CD4-positive, alpha-beta T cell (primary cell): Measurements from ENCODE around the gene ARL13B. TPM values are rescaled to one million over a fixed set of nuclear protein-coding genes. Genes with fewer than 3 reads are reported as not detected.

Experiments used
- ATAC-seq: fragments of 200-7000 bp; cut with Tn5 transposase; one replicate; pipeline ENCODE4 v1.10.0; 2022; ENCODE audit warnings: mild to moderate bottlenecking; ENCODE audit not compliant: poor library complexity
- CTCF ChIA-PET: fragments of 350-600 bp; sonication (Branson Sonifier 250); formaldehyde crosslinking; loops from one replicate; lab custom pipeline; 2021; ENCODE audit warnings: antibody characterized with exemption, inconsistent platforms; lab: Charles Lee
- POLR2A ChIA-PET: fragments of 350-600 bp; sonication (Branson Sonifier 250); formaldehyde crosslinking; loops from one replicate; lab custom pipeline; 2021; ENCODE audit warnings: antibody characterized with exemption, inconsistent platforms; lab: Charles Lee
- DNase-seq, 14 experiments: peaks; one replicate each; pipeline ENCODE4 v3.0.0-alpha.2; 2013 to 2020; ENCODE audit warnings: mixed read lengths in 2 of 14
- H3K27ac ChIP-seq, 2 donors: one replicate each; pipeline versions ENCODE4 v1.5.1 to v1.7.0; 2013; ENCODE audit warnings: low read length in 2 of 2, low read depth in 1 of 2, mild to moderate bottlenecking in 1 of 2
- H3K27me3 ChIP-seq, 2 experiments: 1 replicate in 1 of 2; 2 replicates in 1 of 2; pipeline versions ENCODE4 v1.6.1 to v1.7.0; 2013; ENCODE audit warnings: low read length in 2 of 2, control low read depth in 1 of 2, mild to moderate bottlenecking in 1 of 2, moderate library complexity in 1 of 2; ENCODE audit not compliant: insufficient read depth in 2 of 2, control insufficient read depth in 1 of 2
- H3K36me3 ChIP-seq: one replicate; pipeline ENCODE4 v1.6.1; 2013; ENCODE audit warnings: low read length, control low read depth; ENCODE audit not compliant: insufficient read depth
- H3K4me1 ChIP-seq: one replicate; pipeline ENCODE4 v1.6.1; 2013; ENCODE audit warnings: low read length, control low read depth; ENCODE audit not compliant: insufficient read depth
- H3K4me3 ChIP-seq: one replicate; pipeline ENCODE4 v1.5.1; 2013; ENCODE audit warnings: mild to moderate bottlenecking, low read length, moderate library complexity
- H3K9me3 ChIP-seq, 2 experiments: 1 replicate in 1 of 2; 2 replicates in 1 of 2; pipeline versions ENCODE4 v1.6.1 to v1.7.0; 2013; ENCODE audit warnings: low read length in 2 of 2, mild to moderate bottlenecking in 2 of 2, control low read depth in 1 of 2, moderate library complexity in 1 of 2; ENCODE audit not compliant: control insufficient read depth in 1 of 2, insufficient read depth in 1 of 2
- H3K27ac Mint-ChIP-seq: one replicate; pipeline ENCODE4 v1.8.0; 2020; ENCODE audit warnings: mixed read lengths
- H3K27me3 Mint-ChIP-seq: one replicate; pipeline ENCODE4 v1.8.0; 2021; ENCODE audit warnings: mixed read lengths
- H3K36me3 Mint-ChIP-seq: one replicate; pipeline ENCODE4 v1.8.0; 2021; ENCODE audit warnings: low read depth, mixed read lengths
- H3K4me1 Mint-ChIP-seq: one replicate; pipeline ENCODE4 v1.8.0; 2021; ENCODE audit warnings: low read depth, mixed read lengths
- H3K4me3 Mint-ChIP-seq: one replicate; pipeline ENCODE4 v1.8.0; 2020; ENCODE audit warnings: mild to moderate bottlenecking, mixed read lengths
- H3K9me3 Mint-ChIP-seq: one replicate; pipeline ENCODE4 v1.8.0; 2020; ENCODE audit warnings: mixed read lengths
- intact Hi-C, 2 experiments: fragments of 100-400 bp; cut with DNase I in 1 of 2; cut with micrococcal nuclease in 1 of 2; formaldehyde crosslinking; loops; one replicate each; pipeline versions ENCODE4 v1.15.1 to v1.9.0; 2023 to 2025; cut with DNase I, micrococcal nuclease
- total RNA-seq, 174 experiments: library from RNA in 2 of 174; stranded (reverse) in 2 of 174; gene quantifications; one replicate each; pipeline ENCODE4 v1.2.3 and lab custom pipeline; 2021 to 2026
- TF ChIP-seq, protein P1 (sequence below): fragments of 200-600 bp; IDR thresholded peaks from one replicate; pipeline ENCODE4 v1.8.0; 2022; ENCODE audit warnings: antibody characterized with exemption, mild to moderate bottlenecking

ARL13B gene
- total RNA-seq, 2 experiments from 2014 or later = 3.4 to 4.4 TPM

DNA sequence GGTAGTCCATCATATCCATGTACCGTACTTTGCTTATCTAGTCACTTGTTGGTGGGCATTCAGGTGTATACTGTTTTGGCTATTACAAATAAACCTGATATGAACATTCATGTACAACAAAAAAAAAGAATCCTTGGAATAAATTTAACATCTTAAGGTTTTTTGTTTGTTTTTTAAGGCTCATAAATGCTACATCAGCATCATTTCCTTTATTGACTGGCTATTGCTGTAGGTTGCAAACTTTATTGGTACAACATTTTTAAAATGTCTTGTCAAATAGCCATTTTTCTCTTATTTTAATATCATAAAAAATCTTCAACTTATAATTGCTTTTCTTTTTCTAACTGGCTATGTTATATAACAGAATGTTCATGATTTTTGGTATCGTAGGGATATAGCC, 66.6 kb downstream of the ARL13B start:
- ATAC-seq = no peak
- H3K4me3 Mint-ChIP-seq = no peak overlapping the region
- no peak overlapping the region for H3K27ac Mint-ChIP-seq
- intact Hi-C loops = no loop called here
- ChIA-PET CTCF (no interaction called here), POLR2A (no interaction called here)
- no peaks in the 10 kb centered on the region for H3K27me3 ChIP-seq
- peaks cover 0 to 10% of the 10 kb centered on the region in 2 experiments for H3K9me3 ChIP-seq
- H3K4me1 ChIP-seq = no peaks in the 10 kb centered on the region
- H3K4me3 ChIP-seq = no peak overlapping the region
- H3K27ac ChIP-seq = no peak overlapping the region
- no peak for DNase-seq
- TF ChIP-seq, protein P1, sequence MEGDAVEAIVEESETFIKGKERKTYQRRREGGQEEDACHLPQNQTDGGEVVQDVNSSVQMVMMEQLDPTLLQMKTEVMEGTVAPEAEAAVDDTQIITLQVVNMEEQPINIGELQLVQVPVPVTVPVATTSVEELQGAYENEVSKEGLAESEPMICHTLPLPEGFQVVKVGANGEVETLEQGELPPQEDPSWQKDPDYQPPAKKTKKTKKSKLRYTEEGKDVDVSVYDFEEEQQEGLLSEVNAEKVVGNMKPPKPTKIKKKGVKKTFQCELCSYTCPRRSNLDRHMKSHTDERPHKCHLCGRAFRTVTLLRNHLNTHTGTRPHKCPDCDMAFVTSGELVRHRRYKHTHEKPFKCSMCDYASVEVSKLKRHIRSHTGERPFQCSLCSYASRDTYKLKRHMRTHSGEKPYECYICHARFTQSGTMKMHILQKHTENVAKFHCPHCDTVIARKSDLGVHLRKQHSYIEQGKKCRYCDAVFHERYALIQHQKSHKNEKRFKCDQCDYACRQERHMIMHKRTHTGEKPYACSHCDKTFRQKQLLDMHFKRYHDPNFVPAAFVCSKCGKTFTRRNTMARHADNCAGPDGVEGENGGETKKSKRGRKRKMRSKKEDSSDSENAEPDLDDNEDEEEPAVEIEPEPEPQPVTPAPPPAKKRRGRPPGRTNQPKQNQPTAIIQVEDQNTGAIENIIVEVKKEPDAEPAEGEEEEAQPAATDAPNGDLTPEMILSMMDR = no peak
- no peaks in the 10 kb centered on the region for H3K36me3 ChIP-seq
- H3K27me3 Mint-ChIP-seq = no peaks in the 10 kb centered on the region
- no peaks in the 10 kb centered on the region for H3K9me3 Mint-ChIP-seq
- no peaks in the 10 kb centered on the region for H3K4me1 Mint-ChIP-seq
- H3K36me3 Mint-ChIP-seq = peaks cover 21% of the 10 kb centered on the region

GRCh38 chr3:94049267-94049666, 69.3 kb downstream of the ARL13B start:
- Histone ChIP-seq H3K27me3 (no peaks in the 10 kb centered on the region), H3K4me1 (no peaks in the 10 kb centered on the region), H3K27ac (no peak overlapping the region), H3K9me3 (peaks cover 0 to 5% of the 10 kb centered on the region in 2 experiments), H3K4me3 (no peak overlapping the region), H3K36me3 (no peaks in the 10 kb centered on the region)
- ChIA-PET CTCF (no interaction called here), POLR2A (no interaction called here)
- Mint-ChIP-seq H3K27ac (no peak overlapping the region), H3K36me3 (peaks cover 12% of the 10 kb centered on the region), H3K4me1 (no peaks in the 10 kb centered on the region), H3K4me3 (no peak overlapping the region), H3K27me3 (no peaks in the 10 kb centered on the region), H3K9me3 (no peaks in the 10 kb centered on the region)
- TF ChIP-seq, protein P1 = no peak
- intact Hi-C loops = no loop called here
- ATAC-seq (no peak), DNase-seq (no peak)

- Mint-ChIP-seq H3K27me3 (no peaks in the 10 kb centered on the region), H3K36me3 (peaks cover 4% of the 10 kb centered on the region), H3K4me3 (no peak overlapping the region), H3K27ac (no peak overlapping the region), H3K4me1 (no peaks in the 10 kb centered on the region), H3K9me3 (no peaks in the 10 kb centered on the region)
- DNase-seq (no peak), ATAC-seq (no peak)
- Histone ChIP-seq H3K36me3 (no peaks in the 10 kb centered on the region), H3K27ac (no peak overlapping the region), H3K27me3 (no peaks in the 10 kb centered on the region), H3K9me3 (no peaks in the 10 kb centered on the region), H3K4me1 (no peaks in the 10 kb centered on the region), H3K4me3 (no peak overlapping the region)
- ChIA-PET CTCF (interaction anchor here (1.0 kb wide), 1 partner anchor 37 kb away, joined by 3 read pairs; no protein-coding TSS in a partner anchor), POLR2A (interaction anchor here (0.8 to 1.5 kb wide), 2 partner anchors 8 to 12 kb away, joined by 3 to 9 read pairs; partner anchors contain the start of genes DHFR2 and NSUN3)
- TF ChIP-seq, protein P1 = no peak
- intact Hi-C loops = no loop called here
Measured at GRCh38 chr3:94050546-94050945, 70.6 kb downstream of the ARL13B start.
